NB4 (cell line): ENCODE data around the gene SLC39A13.

Experiments used
- DNase-seq: peaks from one replicate; pipeline ENCODE4 v3.0.0; 2010; ENCODE audit warnings: low read depth
- H3K4me3 ChIP-seq: one replicate; pipeline ENCODE4 v1.5.1; 2011; ENCODE audit warnings: mild to moderate bottlenecking, low read depth, low read length, moderate library complexity
- MAX ChIP-seq: IDR thresholded peaks from 2 replicates; pipeline ENCODE4 v1.6.1; 2011; ENCODE audit warnings: low read depth, low read length
- MYC ChIP-seq: IDR thresholded peaks from 2 replicates; pipeline ENCODE4 v1.6.1; 2011; ENCODE audit warnings: low read depth, low read length
- POLR2A ChIP-seq: IDR thresholded peaks from 2 replicates; pipeline ENCODE4 v1.6.1; 2011; ENCODE audit warnings: mild to moderate bottlenecking; ENCODE audit not compliant: insufficient read length; ENCODE audit errors: extremely low read depth
- TF ChIP-seq, protein P1 (sequence below): IDR thresholded peaks from one replicate; pipeline ENCODE4 v1.5.1; 2012; ENCODE audit warnings: low read depth, low read length

Gene SLC39A13

DNA sequence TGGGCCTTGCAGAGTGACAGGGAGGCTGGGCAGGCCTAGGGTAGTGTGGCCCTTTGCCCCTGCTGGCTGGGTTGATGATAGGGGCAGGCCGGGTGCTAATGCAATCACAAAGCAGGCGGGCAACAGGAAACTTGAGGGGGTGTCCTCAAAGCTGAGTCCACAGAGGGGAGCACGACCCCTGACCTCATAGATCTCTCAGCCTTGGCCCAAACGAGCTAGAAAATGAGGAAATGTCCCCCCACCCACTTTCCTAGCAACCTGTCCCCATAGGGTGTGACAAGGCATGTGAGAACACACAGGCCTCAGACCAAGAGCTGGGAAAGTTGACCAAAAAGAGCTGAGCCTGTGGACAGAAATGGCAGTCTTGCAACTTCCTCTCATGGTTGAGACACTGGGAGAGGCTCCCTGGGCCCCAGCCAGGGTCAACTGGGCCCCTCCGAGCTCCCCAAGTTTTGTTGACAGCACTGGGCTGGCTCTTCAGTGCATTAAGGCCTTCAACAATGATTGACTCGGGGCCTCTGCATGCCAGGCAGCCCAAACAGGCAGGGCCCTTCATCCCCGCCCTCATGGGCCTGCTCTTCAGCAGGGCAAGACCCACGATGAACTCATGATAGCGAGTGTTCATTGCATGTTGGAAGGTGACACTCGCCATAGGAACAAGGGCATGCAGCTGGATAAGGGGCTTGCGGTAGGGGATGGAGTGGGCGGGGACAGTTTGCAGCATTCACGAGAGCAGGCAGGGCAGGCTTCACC lies 20.3 kb upstream of the SLC39A13 start:
- DNase-seq: peak; percentile 86
- TF ChIP-seq POLR2A: no peak
- no peak for TF ChIP-seq MAX
- no peak overlapping the region for H3K4me3 ChIP-seq

DNA sequence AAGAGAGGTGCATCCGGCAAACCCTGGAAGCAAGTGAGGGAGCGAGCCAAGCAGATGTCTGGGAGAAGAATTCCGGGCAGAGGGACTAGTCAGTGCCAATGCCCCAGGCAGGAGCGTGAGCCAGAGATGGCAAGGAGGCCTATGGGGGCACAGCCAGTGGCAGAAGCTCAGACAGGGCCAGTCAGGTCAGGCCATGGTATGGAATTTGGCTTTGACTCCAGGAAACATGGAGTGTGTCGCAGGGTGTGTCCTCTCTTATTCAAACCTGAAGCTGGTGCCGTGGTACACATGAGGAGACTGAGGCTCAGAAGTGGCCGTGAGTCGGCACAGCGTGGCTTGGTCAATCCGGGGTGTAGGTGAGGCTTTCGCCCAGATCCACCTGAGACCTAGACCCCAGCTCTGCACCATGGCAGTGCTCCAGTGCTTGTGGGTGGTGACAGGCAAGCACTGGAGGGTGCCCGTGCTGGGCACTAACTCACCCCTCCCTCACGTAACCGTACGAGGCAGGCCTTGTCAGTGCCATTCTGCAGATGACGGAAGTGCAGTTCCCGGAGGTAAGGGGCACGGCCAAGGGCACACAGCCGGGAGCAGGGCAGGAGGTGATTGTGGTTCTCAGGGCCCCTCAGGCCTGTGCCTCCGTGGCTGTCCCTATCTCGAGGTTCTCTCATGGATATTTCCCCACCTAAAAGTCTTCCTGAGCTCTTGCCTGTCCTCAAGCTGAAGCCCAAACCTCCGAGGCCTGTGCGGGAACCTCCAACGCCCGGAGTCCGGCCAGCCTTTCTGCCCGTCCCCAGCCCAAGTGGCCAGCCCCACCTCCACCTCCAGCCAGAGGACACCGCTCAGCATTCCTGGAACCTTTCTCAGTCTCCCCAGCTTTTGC lies 19.5 kb upstream of the SLC39A13 start:
- H3K4me3 ChIP-seq: no peak overlapping the region
- no peak for DNase-seq

GRCh38 chr11:47389577-47390421 lies 18.6 kb upstream of the SLC39A13 start:
- DNase-seq: no peak
- no peak overlapping the region for H3K4me3 ChIP-seq
- TF ChIP-seq, protein P1, sequence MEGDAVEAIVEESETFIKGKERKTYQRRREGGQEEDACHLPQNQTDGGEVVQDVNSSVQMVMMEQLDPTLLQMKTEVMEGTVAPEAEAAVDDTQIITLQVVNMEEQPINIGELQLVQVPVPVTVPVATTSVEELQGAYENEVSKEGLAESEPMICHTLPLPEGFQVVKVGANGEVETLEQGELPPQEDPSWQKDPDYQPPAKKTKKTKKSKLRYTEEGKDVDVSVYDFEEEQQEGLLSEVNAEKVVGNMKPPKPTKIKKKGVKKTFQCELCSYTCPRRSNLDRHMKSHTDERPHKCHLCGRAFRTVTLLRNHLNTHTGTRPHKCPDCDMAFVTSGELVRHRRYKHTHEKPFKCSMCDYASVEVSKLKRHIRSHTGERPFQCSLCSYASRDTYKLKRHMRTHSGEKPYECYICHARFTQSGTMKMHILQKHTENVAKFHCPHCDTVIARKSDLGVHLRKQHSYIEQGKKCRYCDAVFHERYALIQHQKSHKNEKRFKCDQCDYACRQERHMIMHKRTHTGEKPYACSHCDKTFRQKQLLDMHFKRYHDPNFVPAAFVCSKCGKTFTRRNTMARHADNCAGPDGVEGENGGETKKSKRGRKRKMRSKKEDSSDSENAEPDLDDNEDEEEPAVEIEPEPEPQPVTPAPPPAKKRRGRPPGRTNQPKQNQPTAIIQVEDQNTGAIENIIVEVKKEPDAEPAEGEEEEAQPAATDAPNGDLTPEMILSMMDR: no peak
- no peak for TF ChIP-seq POLR2A
- no peak for TF ChIP-seq MAX
- no peak for TF ChIP-seq MYC

More for the DNA sequence above, 19.5 kb upstream of the SLC39A13 start:
- TF ChIP-seq MYC (no peak), MAX (no peak), POLR2A (no peak)
- TF ChIP-seq, protein P1: no peak

DNA sequence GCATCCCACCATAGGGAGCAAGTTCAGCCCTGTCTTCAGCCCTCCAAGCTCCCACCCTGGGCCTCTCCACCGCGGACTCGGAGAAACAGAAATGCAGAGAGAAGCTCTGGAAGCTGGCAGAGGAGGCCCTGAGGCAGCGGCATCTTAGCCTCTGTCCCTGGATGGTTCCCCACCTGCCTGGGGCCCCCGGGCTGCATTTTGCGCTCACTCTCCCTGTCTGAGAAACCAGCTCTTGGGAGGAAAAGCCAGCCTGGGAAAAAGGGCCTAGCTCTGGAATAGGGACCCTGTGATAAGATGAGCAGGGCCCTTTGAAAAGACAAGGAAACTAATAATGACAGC lies 18.0 kb upstream of the SLC39A13 start:
- H3K4me3 ChIP-seq: no peak overlapping the region
- DNase-seq: no peak
- TF ChIP-seq, protein P1: no peak
- no peak for TF ChIP-seq MYC
- no peak for TF ChIP-seq MAX
- TF ChIP-seq POLR2A: no peak

DNA sequence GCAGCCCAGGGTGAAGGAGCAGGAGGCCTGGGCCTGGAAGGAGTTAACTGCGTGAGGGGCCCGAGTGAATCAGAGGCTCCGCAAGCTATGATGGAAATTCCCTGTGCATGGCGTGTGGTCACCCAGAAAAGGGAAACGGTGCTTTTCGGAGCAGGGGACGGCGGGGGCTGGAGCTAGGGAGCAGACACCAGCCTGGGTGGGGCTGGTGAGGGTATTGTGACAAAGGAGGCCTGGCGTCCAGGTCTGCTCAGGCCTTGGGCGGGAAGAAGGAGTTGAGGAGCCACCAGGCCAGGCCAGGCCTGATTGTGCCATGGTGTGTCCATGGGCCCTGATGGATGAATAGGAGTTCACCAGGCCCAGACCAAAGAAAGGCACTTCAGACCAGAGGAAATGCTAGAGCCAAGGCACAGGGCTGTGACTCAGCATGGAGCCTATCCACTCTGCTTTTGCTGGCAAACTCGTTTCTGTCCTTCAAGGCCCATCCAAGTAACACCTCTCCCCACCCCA lies 17.3 kb upstream of the SLC39A13 start:
- H3K4me3 ChIP-seq: no peak overlapping the region
- peak; percentile 61 for DNase-seq
- TF ChIP-seq, protein P1: no peak
- TF ChIP-seq POLR2A (no peak), MYC (no peak), MAX (no peak)
